HG03521 (cell line): ENCODE data around the gene KBTBD4.
"Not testable (repeated sequence)": the region's sequence is repeated elsewhere in the genome, so short reads cannot be mapped to it uniquely, and the experiment has no call there.

ENCODE experiments used
- ATAC-seq: cut with Tn5 transposase; IDR thresholded peaks from one replicate; pipeline ENCODE4 v1.9.1; 2021; ENCODE audit warnings: mild to moderate bottlenecking, moderate library complexity; ENCODE audit not compliant: unreplicated experiment

KBTBD4 gene

DNA sequence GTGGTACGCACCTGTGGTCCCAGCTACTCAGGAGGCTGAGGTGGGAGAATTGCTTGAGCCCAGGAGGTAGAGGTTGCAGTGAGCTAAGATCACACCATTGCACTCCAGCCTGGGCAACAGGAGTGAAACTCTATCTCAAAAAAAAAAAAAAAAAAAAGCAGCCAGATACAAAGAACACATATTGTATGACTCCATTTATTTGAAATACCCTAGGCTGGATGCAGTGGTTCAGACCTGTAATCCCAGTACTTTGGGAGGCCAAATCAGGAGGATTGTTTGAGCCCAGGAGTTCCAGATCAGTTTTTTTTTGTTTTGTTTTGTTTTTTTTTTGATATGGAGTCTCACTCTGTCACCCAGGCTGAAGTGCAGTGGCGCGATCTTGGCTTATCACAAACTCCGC lies 16.4 kb downstream of the KBTBD4 start:
- not testable (repeated sequence) for ATAC-seq

DNA sequence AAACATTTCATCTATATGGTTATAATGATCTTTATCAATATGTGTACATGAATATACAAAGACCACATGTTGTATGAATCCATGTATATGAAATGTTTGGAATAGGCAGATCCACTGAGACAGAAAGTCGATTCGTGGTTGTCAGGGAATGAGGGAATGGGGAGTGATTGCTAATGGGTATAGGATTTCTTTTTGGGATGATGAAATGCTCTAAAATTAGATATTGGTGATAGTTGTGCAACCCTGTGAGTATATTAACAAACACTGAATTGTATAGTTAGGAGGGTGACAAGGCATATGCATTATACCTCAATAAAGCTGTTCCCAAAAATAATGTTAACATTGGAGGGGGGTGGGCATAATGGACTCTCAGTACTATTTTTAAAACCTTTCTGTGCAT lies 18.3 kb downstream of the KBTBD4 start:
- no peak for ATAC-seq

DNA sequence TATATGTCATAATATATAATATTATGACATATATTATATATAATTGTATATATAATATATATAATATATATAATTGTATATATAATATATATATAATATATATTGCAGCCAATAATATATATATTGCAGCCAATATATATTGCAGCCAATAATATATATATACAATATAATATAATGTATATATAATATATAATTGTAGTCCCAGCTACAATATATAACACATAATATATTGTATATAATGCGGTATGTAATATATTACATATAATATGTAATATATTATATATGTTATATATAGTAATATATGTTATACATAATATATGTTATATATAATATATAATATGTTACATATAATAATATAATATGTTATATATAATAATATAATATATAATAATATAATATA lies 20.1 kb downstream of the KBTBD4 start:
- no peak for ATAC-seq

DNA sequence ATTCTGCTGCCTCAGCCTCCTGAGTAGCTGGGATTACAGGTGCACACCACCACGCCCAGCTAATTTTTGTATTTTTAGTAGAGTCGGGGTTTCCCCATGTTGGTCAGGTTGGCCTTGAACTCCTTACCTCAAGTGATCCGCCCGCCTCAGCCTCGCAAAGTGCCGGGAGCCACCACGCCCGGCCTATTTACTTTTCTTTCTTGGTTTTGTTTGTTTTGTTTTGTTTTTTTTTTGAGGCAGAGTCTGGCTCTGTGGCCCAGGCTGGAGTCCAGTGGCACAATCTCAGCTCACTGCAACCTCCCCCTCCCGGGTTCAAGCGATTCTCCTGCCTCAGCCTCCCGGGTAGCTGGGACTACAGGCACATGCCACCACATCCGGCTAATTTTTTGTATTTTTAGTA lies 21.8 kb downstream of the KBTBD4 start:
- not testable (repeated sequence) for ATAC-seq

DNA sequence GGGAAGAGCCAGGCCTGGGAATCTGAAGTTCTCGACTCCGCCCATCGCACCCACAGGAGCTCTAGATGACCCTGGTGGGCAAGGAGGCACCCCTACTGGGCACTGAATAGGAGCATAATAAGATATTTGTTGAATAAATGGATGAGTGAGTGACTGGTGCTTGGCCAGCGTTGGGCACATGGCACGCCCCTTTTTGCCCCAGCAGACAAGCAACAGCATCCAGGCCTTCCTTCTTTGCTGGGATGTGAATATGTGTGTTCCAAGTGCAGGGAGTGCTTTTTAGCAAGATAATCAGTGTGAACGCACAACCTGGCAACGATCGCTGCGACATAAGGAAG lies 25.4 kb downstream of the KBTBD4 start:
- ATAC-seq, result peak; percentile 6

DNA sequence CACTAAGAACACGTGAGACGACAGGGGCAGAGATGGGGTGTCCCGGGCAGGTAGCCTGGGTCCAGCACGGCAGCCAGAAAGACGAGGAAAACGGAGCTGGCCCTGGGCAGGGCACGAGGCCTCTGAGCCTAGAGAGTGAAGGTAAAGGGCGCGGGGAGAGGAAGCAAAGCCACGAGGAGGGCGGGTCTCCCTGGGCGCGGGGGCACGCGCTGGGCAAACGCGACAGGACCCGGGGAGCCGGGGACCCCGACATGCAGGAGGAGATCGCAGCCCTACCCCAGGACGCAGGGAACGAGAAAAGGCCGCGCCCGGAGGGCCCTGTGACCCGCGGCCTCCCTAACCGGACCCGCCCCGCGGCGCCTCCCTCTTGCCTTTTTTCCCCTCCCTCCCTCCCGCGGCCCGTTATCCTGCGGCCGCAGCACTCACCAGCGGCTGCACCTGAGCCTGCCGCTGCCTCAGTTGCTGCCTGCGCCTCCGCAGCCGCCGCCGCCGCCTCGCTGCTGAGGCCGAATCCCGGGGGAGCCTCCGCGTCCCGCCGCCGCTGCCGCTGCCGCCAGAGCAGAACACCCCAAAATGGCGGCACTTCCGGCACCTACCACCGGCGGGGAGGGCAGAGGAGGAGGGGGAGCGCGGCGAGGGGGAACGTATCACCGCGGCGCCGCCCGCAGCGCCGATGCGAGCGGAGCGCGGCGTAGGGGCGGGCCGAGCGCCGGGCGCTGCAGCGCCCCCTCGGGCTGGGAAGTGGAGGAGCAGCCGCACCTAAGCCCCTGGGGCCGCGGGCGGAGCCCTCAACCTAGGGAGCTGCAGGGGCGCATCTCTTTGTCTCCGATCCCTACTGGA lies 26.0 kb downstream of the KBTBD4 start, which contains the start of gene CELF1:
TSS of gene CELF1 (minus strand) at position 567 of the 840 bp plus-strand sequence. CDS start 53,609 bp downstream, outside the sequence.
- peak; percentile 94 for ATAC-seq

DNA sequence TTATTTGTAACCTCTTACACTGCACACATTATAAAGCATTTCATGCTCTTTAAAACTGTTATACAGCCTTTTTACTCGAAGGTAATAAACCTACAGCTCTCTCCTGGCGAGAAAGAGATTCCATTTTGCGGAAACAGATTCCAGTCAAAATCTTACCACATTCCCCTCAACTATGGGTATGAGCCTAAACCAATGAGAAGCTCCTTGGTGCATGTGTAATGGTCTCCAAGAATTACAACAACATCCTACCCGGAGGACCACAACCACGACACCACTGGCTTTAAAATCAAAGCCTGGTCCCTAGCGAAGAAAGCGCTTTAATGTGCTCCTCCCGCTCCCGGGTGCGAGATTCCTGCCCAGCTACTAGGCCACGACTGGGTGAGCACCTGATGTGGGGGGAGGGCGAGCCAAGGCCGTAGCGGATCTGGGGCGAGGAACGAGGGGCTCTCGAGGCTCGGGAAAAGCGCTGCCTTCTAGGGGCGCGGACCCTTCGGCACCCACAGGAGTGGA lies 26.7 kb downstream of the KBTBD4 start:
- no peak for ATAC-seq

DNA sequence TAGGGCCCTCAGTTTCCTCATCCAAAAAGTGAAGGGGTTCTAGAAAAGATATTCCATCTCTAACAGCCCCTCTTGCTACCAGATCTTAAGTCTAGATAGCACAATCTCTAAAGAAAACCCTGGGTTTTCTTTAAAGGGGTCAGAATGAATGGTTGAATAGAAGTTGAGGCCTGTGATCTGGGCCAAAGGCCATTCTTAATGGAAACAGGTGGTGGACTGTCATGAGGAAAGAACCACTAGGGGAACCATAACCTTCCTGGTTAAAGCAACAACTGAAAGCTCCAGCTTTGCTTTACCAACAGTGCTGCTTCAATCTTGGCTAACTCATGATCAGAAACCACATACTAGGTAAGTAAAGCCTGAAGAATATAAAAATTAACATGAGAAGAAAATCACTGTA lies 27.7 kb downstream of the KBTBD4 start:
- no peak for ATAC-seq

DNA sequence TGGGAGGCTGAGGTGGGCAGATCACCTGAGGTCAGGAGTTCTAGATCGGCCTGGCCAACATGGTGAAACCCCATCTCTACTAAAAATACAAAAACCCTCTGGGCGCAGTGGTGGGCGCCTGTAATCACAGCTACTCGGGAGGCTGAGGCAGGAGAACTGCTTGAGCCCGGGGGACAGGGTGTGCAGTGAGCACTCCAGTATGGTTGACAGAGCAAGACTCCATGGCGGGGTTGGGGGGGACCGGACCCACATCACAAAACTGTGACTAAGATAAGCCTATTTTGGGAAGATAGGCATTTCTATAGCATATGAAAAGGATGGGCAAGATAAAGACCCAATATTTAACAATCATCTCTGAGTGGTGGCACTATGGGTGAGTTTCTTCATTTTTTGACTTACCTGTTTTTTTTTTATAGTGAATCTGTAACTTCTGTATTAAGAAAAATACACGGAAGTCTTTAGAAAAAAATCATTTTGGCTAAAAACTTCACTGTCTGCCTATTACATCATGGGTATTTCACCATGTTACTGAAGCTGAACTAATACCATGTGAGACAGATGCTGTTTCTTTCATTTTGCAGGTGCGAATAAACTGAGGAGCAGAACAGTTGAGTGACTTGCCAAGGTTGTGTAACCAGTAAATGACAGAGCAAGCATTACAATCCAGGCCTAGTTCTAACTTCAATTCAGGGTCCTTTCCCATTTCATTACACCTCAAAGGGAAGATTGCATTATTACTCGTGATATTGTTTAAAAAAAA lies 28.3 kb downstream of the KBTBD4 start:
- no peak for ATAC-seq

DNA sequence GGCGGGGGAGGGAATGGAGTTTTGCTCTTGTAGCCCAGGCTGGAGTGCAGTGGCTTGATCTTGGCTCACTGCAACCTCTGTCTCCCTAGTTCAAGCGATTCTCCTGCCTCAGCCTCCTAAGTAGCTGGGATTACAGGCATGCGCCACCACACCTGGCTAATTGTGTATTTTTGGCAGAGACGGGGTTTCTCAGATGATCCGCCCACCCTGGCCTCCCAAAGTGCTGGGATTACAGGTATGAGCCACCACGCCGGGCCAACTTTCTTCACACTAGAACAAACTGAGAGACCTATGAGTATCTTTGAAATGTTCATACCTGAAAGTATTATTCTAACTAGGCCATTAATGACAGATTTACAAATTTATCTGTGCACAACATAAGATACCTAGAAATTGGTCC lies 32.5 kb downstream of the KBTBD4 start:
- ATAC-seq, result not testable (repeated sequence)

DNA sequence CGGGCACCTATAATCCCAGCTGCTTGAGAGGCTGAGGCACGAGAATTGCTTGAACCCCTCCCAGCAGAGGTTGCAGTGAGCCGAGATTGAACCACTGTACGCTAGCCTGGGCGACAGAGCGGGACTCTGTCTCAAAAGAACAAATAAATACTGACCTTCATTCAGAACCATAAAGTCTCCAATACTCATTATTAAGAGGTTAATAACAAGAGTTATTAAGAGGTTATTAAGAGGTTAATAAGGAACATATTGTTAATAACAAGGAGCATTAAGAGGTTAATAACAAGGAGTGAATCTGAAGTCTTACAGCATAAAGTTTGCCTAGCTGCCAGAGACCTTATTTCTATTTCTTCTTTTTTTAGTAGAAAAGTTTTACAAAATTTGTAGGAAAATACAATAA lies 33.5 kb downstream of the KBTBD4 start:
- no peak for ATAC-seq

DNA sequence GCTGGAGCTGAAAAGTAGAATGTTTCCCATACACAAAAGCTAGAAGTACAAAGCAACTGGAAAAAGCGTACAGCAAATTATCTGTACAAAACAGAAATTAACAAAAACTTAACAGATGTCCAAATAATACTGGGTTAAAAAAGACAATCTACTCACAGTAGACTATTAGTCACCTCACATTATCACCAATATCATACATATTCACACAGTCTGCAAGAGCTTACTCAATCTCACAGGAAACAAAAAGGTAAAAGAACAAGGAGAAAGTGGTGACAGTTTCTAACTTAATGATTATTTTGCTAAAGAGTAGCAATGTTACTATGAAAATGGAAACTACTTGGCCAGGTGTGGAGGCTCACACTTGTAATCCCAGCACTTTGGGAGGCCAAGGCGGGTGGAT lies 37.7 kb downstream of the KBTBD4 start:
- no peak for ATAC-seq

DNA sequence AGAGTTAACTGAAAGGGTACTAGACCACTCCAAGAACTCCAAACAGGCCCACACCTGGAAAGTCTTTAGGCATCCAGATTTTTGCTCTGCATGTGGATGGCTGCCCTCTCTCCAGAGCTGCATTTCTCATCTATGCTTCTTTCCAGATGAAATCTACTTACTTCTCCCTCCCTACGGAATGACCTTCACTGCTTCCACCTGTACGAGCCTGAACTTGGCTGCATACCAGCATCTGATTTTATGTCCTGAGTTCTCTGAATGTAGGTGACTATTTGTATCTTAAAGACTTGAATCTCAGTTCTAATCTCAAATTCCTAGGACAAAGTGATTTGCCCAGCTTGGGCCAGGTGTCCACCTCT lies 39.1 kb downstream of the KBTBD4 start:
- no peak for ATAC-seq

DNA sequence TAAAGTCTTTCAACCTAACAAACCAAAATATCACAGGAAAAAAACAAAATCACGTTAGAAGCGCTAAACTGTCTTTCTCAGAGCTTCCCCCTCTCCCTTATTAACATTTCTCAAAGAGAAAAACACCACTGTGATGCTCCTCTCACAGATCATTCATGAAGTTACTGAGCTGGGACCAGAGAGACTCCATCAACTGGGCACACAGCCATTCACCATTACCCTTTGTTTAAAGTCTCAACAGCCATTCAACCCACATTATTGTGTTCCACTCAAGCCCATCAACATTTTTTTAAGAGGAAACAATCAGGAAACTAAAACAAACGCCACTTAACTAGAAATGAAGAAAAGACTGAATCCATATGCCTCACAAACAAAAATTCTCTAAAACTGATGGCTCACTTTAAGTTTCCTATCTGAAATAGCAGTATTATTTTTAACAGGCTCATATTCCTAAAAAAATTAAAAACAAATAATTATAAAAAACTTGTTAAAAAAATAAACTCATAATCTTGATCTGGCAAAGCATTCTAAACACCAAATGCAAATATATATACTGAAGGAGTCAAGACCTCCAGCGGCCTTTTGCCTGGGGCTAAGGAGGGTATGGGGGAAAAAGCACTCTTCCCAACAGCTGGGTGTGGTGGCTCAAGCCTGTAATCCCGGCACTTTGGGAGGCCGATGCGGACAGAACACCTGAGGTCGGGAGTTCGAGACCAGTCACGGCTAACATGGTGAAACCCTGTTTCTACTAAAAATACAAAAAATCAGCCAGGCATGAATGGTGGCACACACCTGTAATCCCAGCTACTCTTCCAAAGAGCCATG lies 39.8 kb downstream of the KBTBD4 start:
- no peak for ATAC-seq

DNA sequence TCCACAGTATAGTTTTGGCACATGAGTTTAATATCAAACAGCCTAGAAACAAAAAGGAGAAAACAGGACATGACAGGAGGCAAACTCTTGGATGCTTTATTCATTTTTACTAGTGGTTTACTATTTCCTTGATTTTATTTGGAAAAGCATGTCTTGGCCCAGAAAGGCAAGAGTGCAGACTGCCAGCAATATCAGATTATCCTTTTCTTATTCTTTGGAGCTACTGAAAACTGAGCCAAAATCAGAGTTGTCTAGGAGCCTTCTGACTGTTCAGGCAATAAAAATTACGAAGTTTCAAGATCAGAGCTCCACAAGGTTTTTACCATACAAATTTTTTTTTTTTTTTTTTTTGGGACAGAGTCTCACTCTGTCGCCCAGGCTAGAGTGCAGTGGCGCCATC lies 41.9 kb downstream of the KBTBD4 start:
- no peak for ATAC-seq

DNA sequence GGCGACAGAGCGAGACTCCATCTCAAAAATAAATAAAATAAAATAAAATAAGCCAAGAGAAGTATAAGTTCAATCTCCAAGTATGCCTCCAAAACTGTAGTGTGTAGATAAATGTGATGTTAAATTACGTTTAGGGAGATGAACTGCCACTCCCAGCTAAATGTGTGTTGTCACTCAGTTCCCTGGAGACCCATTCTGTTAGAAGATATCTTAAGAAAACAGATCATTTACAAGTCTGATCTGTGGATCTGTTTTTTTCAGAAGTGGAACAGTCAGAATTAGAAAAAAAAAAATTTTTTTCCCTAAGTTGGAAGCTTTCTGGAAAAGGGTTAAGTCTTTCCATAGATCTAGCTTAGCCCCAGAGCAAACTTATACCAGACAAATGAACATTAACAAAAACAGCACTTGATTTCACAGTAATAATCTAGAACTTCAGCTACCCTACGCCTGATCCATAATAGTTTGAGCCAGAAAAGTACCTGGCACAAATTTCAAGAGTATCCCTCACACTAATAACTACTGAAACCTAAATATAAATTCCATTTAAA lies 44.0 kb downstream of the KBTBD4 start:
- ATAC-seq, result no peak

DNA sequence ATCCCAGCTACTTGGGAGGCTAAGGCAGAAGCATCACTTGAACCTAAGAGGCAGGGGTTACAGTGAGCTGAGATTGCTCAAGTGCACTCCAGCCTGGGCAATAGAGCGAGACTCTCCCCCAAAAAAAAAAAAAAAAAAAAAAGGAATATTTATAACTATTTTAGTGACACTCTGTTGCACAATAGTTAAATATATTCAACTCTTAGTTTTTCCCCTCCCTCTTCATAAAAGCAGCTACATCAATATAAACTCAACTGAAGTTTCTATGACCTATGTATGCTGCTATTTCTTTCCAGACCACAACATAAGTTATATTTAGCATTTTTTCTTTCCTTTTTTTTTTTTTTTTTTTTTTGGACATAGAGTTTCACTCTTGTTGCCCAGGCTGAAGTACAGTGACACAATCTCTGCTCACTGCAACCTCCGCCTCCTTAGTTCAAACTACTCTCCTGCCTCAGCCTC lies 45.0 kb downstream of the KBTBD4 start:
- no peak for ATAC-seq

DNA sequence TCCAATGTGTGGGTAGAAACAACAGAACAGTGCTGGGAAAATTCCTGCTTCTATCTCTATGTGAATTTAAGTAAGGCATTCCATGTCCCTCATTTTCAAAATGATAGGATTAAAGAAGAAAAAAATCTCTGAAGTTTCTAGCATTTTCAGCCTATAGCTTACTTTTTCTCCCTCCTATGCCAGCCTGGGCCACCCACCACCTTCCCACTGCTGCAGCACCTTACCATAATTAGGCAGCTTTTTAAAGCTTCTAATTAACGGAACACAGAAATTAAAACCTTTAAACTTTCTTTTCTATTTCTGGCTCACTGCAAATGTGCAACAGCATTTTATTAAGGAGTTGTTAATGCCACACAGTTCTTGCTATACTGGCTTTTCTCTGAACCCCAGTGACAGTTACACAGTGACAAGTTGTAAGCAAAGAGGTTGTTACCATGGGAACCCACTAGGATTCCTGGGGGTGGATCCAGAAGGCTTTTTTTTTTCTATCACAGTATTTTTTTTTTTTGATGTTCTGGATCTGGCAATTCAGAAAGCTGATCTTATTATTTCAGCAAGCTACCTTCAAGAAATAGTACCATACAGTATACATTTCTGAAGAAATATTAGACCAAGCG lies 46.1 kb downstream of the KBTBD4 start:
- ATAC-seq, result no peak

DNA sequence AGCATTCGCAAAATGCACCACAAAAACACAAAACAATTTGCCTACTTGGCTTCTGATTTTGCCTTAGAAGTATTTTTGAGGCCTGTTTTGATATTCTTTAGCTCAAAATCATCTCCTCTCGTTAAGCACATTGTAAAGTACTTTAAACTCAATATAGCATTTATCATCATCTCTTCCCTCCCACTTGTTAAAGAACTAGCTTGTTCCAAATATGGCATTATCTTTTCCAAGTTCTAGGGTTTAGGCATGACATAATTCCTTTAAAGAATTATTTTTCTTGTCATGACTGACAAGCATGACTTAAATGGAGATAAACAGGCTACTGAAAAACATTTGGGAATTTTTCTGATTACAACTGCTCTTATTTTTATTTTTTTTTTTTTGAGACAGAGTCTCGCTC lies 47.1 kb downstream of the KBTBD4 start:
- ATAC-seq, result no peak

DNA sequence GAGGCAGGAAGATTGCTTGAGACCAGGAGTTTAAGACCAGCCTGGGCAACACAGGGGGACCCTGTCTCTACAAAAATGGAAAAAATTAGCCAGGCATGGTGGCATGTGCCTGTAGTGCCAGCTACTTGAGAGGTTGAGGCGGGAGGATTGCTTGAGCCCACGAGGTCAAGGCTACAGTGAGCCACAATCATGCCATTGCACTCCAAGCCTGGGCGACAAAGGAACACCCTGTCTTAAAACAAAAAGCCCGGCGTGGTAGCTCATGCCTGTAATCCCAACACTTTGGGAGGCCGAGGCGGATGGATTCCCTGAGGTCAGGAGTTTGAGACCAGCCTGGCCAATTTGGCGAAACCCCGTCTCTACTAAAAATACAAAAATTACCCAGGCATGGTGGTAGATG lies 48.0 kb downstream of the KBTBD4 start:
- ATAC-seq, result not testable (repeated sequence)
